Body of pancreas (tissue), 4 donors: ENCODE results near the gene LDAH. TPM values are rescaled to one million over a fixed set of nuclear protein-coding genes. Genes with fewer than 3 reads are reported as not detected.

ENCODE experiments used
- ATAC-seq: fragments of 150-250 bp; one replicate; pipeline ENCODE4 v1.9.1; 2016
- DNase-seq, 4 donors: peaks; one replicate each; pipeline ENCODE4 v3.0.0-alpha.2; 2019
- H3K27ac ChIP-seq, 4 donors: fragments of 200-600 bp; sonication (generic); 1 replicate in 3 of 4; 2 replicates in 1 of 4; pipeline versions ENCODE4 v1.5.1 to v1.6.1; 2016 to 2019; ENCODE audit warnings: mild to moderate bottlenecking in 1 of 4, mixed read lengths in 1 of 4, moderate library complexity in 1 of 4
- H3K27me3 ChIP-seq, 2 donors: fragments of 200-600 bp; sonication (generic); one replicate each; pipeline ENCODE4 v1.6.0; 2016; ENCODE audit warnings: mild to moderate bottlenecking in 1 of 2
- H3K36me3 ChIP-seq, 2 donors: fragments of 200-600 bp; sonication (generic); replicated peaks in 1 of 2; 2 replicates each; pipeline ENCODE4 v1.5.1; 2016; ENCODE audit warnings: low read depth in 2 of 2; ENCODE audit not compliant: insufficient read depth in 1 of 2
- H3K4me1 ChIP-seq: fragments of 200-600 bp; sonication (generic); one replicate; pipeline ENCODE4 v1.6.0; 2016
- H3K4me3 ChIP-seq, 2 donors: fragments of 200-600 bp; sonication (generic); 1 replicate in 1 of 2; 2 replicates in 1 of 2; pipeline ENCODE4 v1.5.1; 2016 to 2019
- H3K9me3 ChIP-seq, 3 donors: fragments of 200-600 bp; sonication (generic); 1 replicate in 2 of 3; 2 replicates in 1 of 3; pipeline ENCODE4 v1.5.1; 2016
- CTCF ChIP-seq, 7 experiments: fragments of 450-650 bp in 4 of 7; fragments of 200-600 bp in 3 of 7; sonication (generic) in 3 of 7; IDR thresholded peaks; one replicate each; pipeline ENCODE4 v1.5.1; 2016 to 2019; ENCODE audit warnings: antibody characterized with exemption in 7 of 7
- POLR2A ChIP-seq, 3 donors: fragments of 450-650 bp; IDR thresholded peaks; one replicate each; pipeline ENCODE4 v1.6.1; 2016; ENCODE audit warnings: antibody characterized with exemption in 3 of 3, mild to moderate bottlenecking in 2 of 3
- WGBS, 2 donors: methylation state at CpG; one replicate each; pipeline ENCODE4 v1.1.5; 2017; 5-methylcytosine and 5-hydroxymethylcytosine counted together
- intact Hi-C: fragments of 100-400 bp; cut with DNase I; formaldehyde crosslinking; loops from one replicate; pipeline ENCODE4 v1.15.1; 2023
- total RNA-seq, 2 donors: library from RNA; depleted of rRNA; stranded (reverse); fragments of >200 nt; gene quantifications; one replicate each; pipeline ENCODE4 v1.1.0, GENCODE V29; 2016

LDAH gene
- total RNA-seq, 2 donors from 2014 or later = 6.9 to 10.6 TPM

GRCh38 chr2:20642055-20642971, 180.6 kb downstream of the LDAH start:
- ATAC-seq = peak; percentile 93
- TF ChIP-seq CTCF (IDR thresholded peaks at IDR 0.05) (peak; percentile 88 to 97 (median 94)), POLR2A (IDR thresholded peaks at IDR 0.05) (no peak)
- peak; percentile 81 to 88 (median 82) for DNase-seq
- 30 to 45% methylated on average over 18 to 26 of the region's 26 CpGs for WGBS, 2 donors
- no peaks in the 10 kb centered on the region for H3K27me3 ChIP-seq
- no peaks in the 10 kb centered on the region for H3K9me3 ChIP-seq
- H3K4me1 ChIP-seq = peaks cover 4% of the 10 kb centered on the region
- H3K27ac ChIP-seq = no peak overlapping the region
- intact Hi-C loops = loop anchor here (5.0 kb wide), 1 partner anchor 245 kb away; no protein-coding TSS in a partner anchor
- peaks cover 0 to 1% of the 10 kb centered on the region in 2 donors for H3K36me3 ChIP-seq
- H3K4me3 ChIP-seq = no peak overlapping the region

- H3K27me3 ChIP-seq = no peaks in the 10 kb centered on the region
- peaks cover 0 to 1% of the 10 kb centered on the region in 2 donors for H3K36me3 ChIP-seq
- no peak for ATAC-seq
- H3K4me1 ChIP-seq = peaks cover 4% of the 10 kb centered on the region
- no peak overlapping the region for H3K4me3 ChIP-seq
- TF ChIP-seq POLR2A (IDR thresholded peaks at IDR 0.05) (no peak), CTCF (IDR thresholded peaks at IDR 0.05) (no peak)
- whole genome bisulfite sequencing, 2 donors = 86 to 87% methylated on average over 12 to 23 of the region's 23 CpGs
- intact Hi-C loops = loop anchor here (5.0 kb wide), 1 partner anchor 244 kb away; no protein-coding TSS in a partner anchor
- DNase-seq = no peak
- H3K9me3 ChIP-seq = no peaks in the 10 kb centered on the region
- H3K27ac ChIP-seq = no peak overlapping the region
These were observed 181.5 kb downstream of the LDAH start for GRCh38 chr2:20641123-20641985.

- H3K4me3 ChIP-seq = no peak overlapping the region
- no peaks in the 10 kb centered on the region for H3K27me3 ChIP-seq
- peaks cover 0 to 1% of the 10 kb centered on the region in 2 donors for H3K36me3 ChIP-seq
- peak in 1 of 4 donors; percentile 21 for DNase-seq
- WGBS, 2 donors = 76 to 83% methylated on average over 5 to 14 of the region's 14 CpGs
- intact Hi-C loops = loop anchor here (5.0 kb wide), 1 partner anchor 243 kb away; no protein-coding TSS in a partner anchor
- ATAC-seq = no peak
- no peak for TF ChIP-seq CTCF (IDR thresholded peaks at IDR 0.05)
- TF ChIP-seq POLR2A (IDR thresholded peaks at IDR 0.05) = no peak
- no peaks in the 10 kb centered on the region for H3K9me3 ChIP-seq
- H3K4me1 ChIP-seq = peaks cover 9% of the 10 kb centered on the region
- H3K27ac ChIP-seq = no peak overlapping the region
These were observed 182.3 kb downstream of the LDAH start for GRCh38 chr2:20640411-20641122.

- 75 to 76% methylated on average over 6 to 11 of the region's 15 CpGs for WGBS, 2 donors
These were observed 184.1 kb downstream of the LDAH start for GRCh38 chr2:20638646-20639430.

More at GRCh38 chr2:20638646-20639430, 184.1 kb downstream of the LDAH start:
- Histone ChIP-seq H3K4me3 (no peak overlapping the region), H3K9me3 (no peaks in the 10 kb centered on the region), H3K4me1 (peaks cover 25% of the 10 kb centered on the region), H3K27ac (no peak overlapping the region), H3K27me3 (no peaks in the 10 kb centered on the region), H3K36me3 (peaks cover 0 to 1% of the 10 kb centered on the region in 2 donors)
- intact Hi-C loops = no loop called here
- DNase-seq (no peak), ATAC-seq (no peak)
- TF ChIP-seq CTCF (IDR thresholded peaks at IDR 0.05) (no peak), POLR2A (IDR thresholded peaks at IDR 0.05) (no peak)
